Spleen (tissue), 7 donors: ENCODE data around the gene BID.

Experiments
- CTCF ChIP-seq, 11 experiments: fragments of 200-600 bp in 7 of 11; fragments of 450-650 bp in 4 of 11; sonication (generic) in 4 of 11; IDR thresholded peaks in 8 of 11; conservative IDR thresholded peaks in 3 of 11; 1 replicate in 7 of 11; 2 replicates in 4 of 11; pipeline versions ENCODE4 v1.4.0 to v1.8.0; 2016 to 2021; ENCODE audit warnings: antibody characterized with exemption in 11 of 11, inconsistent platforms in 4 of 11, mild to moderate bottlenecking in 1 of 11
- POLR2AphosphoS5 ChIP-seq, 3 donors: sonication (generic); formaldehyde crosslinking; IDR thresholded peaks; one replicate each; pipeline ENCODE4 v1.5.1; 2017; ENCODE audit warnings: antibody characterized with exemption in 3 of 3
- donor health status: DM: no; HTN: no; CAD: no; lungs with moderate emphysema.
- donor health status: DM: no; HTN: no; CAD: no.
- donor health status: DM: no; HTN: no; CAD: no.

- TF ChIP-seq POLR2AphosphoS5 (IDR thresholded peaks at IDR 0.05): no peak
- no peak for TF ChIP-seq CTCF (IDR thresholded peaks at IDR 0.05 in 8 of 11, conservative IDR thresholded peaks at IDR 0.05 in 3 of 11)
These were observed 39.8 kb upstream of the BID start for GRCh38 chr22:17814084-17814483.
